SK-N-SH (cell line): ENCODE measurements around the gene CDC42BPG. TPM values are rescaled to one million over a fixed set of nuclear protein-coding genes. Genes with fewer than 3 reads are reported as not detected.

Experiments used
- CTCF ChIA-PET: fragments of 300-600, 350-600 bp; formaldehyde crosslinking; extraction: SDS; loops from one replicate; lab custom pipeline; 2021; lab: Yijun Ruan, JAX
- POLR2A ChIA-PET: fragments of 350-600 bp; sonication (Branson Sonifier 250); formaldehyde crosslinking; extraction: SDS; loops from one replicate; lab custom pipeline; 2020; ENCODE audit warnings: antibody characterized with exemption, inconsistent platforms; lab: Yijun Ruan, JAX
- DNase-seq: peaks from one replicate; pipeline ENCODE4 v3.0.0; 2012
- H2AFZ ChIP-seq: fragments of 200-600 bp; sonication (generic); 2 replicates; pipeline ENCODE4 v1.8.1; 2016; ENCODE audit warnings: antibody characterized with exemption, mild to moderate bottlenecking, low read depth
- H3F3A ChIP-seq: fragments of 200-600 bp; sonication (generic); replicated peaks from 2 replicates; pipeline ENCODE3; 2016; ENCODE audit warnings: antibody characterized with exemption, mild to moderate bottlenecking; ENCODE audit not compliant: insufficient read depth
- H3K27ac ChIP-seq, 2 experiments: fragments of 200-500 bp in 1 of 2; fragments of 200-600 bp in 1 of 2; sonication (Bioruptor generic) in 1 of 2; sonication (generic), shearing (Covaris generic) in 1 of 2; 2 replicates each; pipeline versions ENCODE4 v1.5.1 to v1.6.1; 2014 to 2016; ENCODE audit warnings: low read depth in 2 of 2, inconsistent platforms in 1 of 2, low read length in 1 of 2, mild to moderate bottlenecking in 1 of 2, mixed read lengths in 1 of 2
- H3K27me3 ChIP-seq: fragments of 200-600 bp; sonication (generic), shearing (Covaris generic); 2 replicates; pipeline ENCODE4 v1.6.1; 2016; ENCODE audit warnings: mixed run types; ENCODE audit not compliant: insufficient read depth
- H3K36me3 ChIP-seq, 2 experiments: fragments of 200-500 bp in 1 of 2; fragments of 200-600 bp in 1 of 2; sonication (Bioruptor generic) in 1 of 2; sonication (generic) in 1 of 2; replicated peaks in 1 of 2; 2 replicates each; pipeline versions ENCODE3 to v1.5.1; 2014 to 2016; ENCODE audit warnings: low read length in 1 of 2, mild to moderate bottlenecking in 1 of 2; ENCODE audit not compliant: insufficient read depth in 2 of 2, control insufficient read depth in 1 of 2
- H3K4me1 ChIP-seq, 2 experiments: fragments of 200-500 bp in 1 of 2; fragments of 200-600 bp in 1 of 2; sonication (Bioruptor generic) in 1 of 2; sonication (generic), shearing (Covaris generic) in 1 of 2; 2 replicates each; pipeline versions ENCODE4 v1.5.1 to v1.6.1; 2014 to 2016; ENCODE audit warnings: low read depth in 1 of 2, low read length in 1 of 2, mixed run types in 1 of 2; ENCODE audit not compliant: insufficient read depth in 2 of 2, control insufficient read depth in 1 of 2
- H3K4me2 ChIP-seq: fragments of 200-600 bp; sonication (generic), shearing (Covaris generic); 2 replicates; pipeline ENCODE4 v1.6.1; 2017; ENCODE audit warnings: mixed run types
- H3K4me3 ChIP-seq, 2 experiments: fragments of 200-500 bp in 1 of 2; fragments of 200-600 bp in 1 of 2; sonication (Bioruptor generic) in 1 of 2; sonication (generic), shearing (Covaris generic) in 1 of 2; 2 replicates each; pipeline versions ENCODE4 v1.5.1 to v1.8.1; 2014 to 2016; ENCODE audit warnings: low read depth in 2 of 2, inconsistent platforms in 1 of 2, low read length in 1 of 2, mild to moderate bottlenecking in 1 of 2, mixed read lengths in 1 of 2, moderate library complexity in 1 of 2
- H3K79me2 ChIP-seq: fragments of 200-600 bp; sonication (generic); 2 replicates; pipeline ENCODE4 v1.8.1; 2017; ENCODE audit warnings: mild to moderate bottlenecking; ENCODE audit not compliant: insufficient read depth
- H3K9ac ChIP-seq: fragments of 200-600 bp; sonication (generic); 2 replicates; pipeline ENCODE4 v1.6.1; 2017; ENCODE audit warnings: mixed run types
- H3K9me2 ChIP-seq: fragments of 200-600 bp; sonication (generic); 2 replicates; pipeline ENCODE4 v1.6.1; 2017; ENCODE audit warnings: mixed run types
- H3K9me3 ChIP-seq: fragments of 200-600 bp; sonication (generic); 2 replicates; pipeline ENCODE4 v1.6.1; 2017; ENCODE audit warnings: mixed run types, mild to moderate bottlenecking, moderate library complexity
- H4K20me1 ChIP-seq: fragments of 200-600 bp; sonication (generic); 2 replicates; pipeline ENCODE4 v1.6.1; 2017; ENCODE audit warnings: mild to moderate bottlenecking, mixed run types; ENCODE audit not compliant: insufficient read depth
- CHD2 ChIP-seq: fragments of 150-350 bp; IDR thresholded peaks from 2 replicates; pipeline ENCODE4 v1.6.1; 2018; ENCODE audit warnings: low read length; ENCODE audit not compliant: partially characterized antibody
- FOSL2 ChIP-seq: IDR thresholded peaks from 2 replicates; pipeline ENCODE4 v1.4.0; 2012; ENCODE audit warnings: low read depth, mild to moderate bottlenecking, moderate library complexity, borderline replicate concordance
- MEF2A ChIP-seq: IDR thresholded peaks from 2 replicates; pipeline ENCODE4 v1.4.0; 2012; ENCODE audit warnings: low read depth, borderline replicate concordance
- NRF1 ChIP-seq: IDR thresholded peaks from 2 replicates; pipeline ENCODE4 v1.6.1; 2012; ENCODE audit warnings: low read depth, mild to moderate bottlenecking, low read length
- POLR2AphosphoS5 ChIP-seq: IDR thresholded peaks from 2 replicates; pipeline ENCODE4 v1.6.1; 2012; ENCODE audit warnings: low read depth, low read length
- RCOR1 ChIP-seq: fragments of 150-350 bp; IDR thresholded peaks from 2 replicates; pipeline ENCODE4 v1.6.1; 2017; ENCODE audit warnings: antibody characterized with exemption, low read length
- RFX5 ChIP-seq: IDR thresholded peaks from 2 replicates; pipeline ENCODE4 v1.6.1; 2012; ENCODE audit warnings: mild to moderate bottlenecking, improper control_type of control experiment, low read length
- SIN3A ChIP-seq: IDR thresholded peaks from 2 replicates; pipeline ENCODE4 v1.6.1; 2012; ENCODE audit warnings: low read depth, mild to moderate bottlenecking, low read length, moderate library complexity, borderline replicate concordance
- TAF1 ChIP-seq: IDR thresholded peaks from 2 replicates; pipeline ENCODE4 v1.6.1; 2012; ENCODE audit warnings: low read depth, mild to moderate bottlenecking, low read length, moderate library complexity, borderline replicate concordance
- TEAD4 ChIP-seq: IDR thresholded peaks from 2 replicates; pipeline ENCODE4 v1.4.0; 2012; ENCODE audit warnings: mild to moderate bottlenecking, borderline replicate concordance; ENCODE audit not compliant: insufficient read depth
- WGBS: methylation state at CpG from one replicate; pipeline ENCODE4 v1.1.6; 2017; ENCODE audit warnings: low lambda C conversion rate; 5-methylcytosine and 5-hydroxymethylcytosine counted together
- polyA plus RNA-seq, 3 experiments: library from polyadenylated mRNA; depleted of rRNA; stranded (reverse); fragments of >200 nt; gene quantifications; 2 replicates each; pipeline ENCODE4 v1.2.3, GENCODE V29; 2012
- TF ChIP-seq, protein P1 (sequence below): IDR thresholded peaks from 2 replicates; pipeline ENCODE4 v1.4.0; 2012; ENCODE audit warnings: low read depth, borderline replicate concordance
- TF ChIP-seq, protein P2 (sequence below): fragments of 150-350 bp; IDR thresholded peaks from 2 replicates; pipeline ENCODE4 v1.6.1; 2017; ENCODE audit warnings: antibody characterized with exemption, low read length, low read depth, borderline replicate concordance
- TF ChIP-seq, protein P3 (sequence below): IDR thresholded peaks from 2 replicates; pipeline ENCODE4 v1.4.0; 2012; ENCODE audit warnings: low read depth, borderline replicate concordance
- TF ChIP-seq, protein P4 (sequence below): fragments of 200-600 bp; sonication (generic); IDR thresholded peaks from 2 replicates; pipeline ENCODE4 v1.6.1; 2017; ENCODE audit warnings: antibody characterized with exemption, mild to moderate bottlenecking, moderate library complexity

The CDC42BPG gene
- polyA plus RNA-seq, 1 of the 3 experiments (the other 2 are of a cell fraction), result 0.33 TPM

DNA sequence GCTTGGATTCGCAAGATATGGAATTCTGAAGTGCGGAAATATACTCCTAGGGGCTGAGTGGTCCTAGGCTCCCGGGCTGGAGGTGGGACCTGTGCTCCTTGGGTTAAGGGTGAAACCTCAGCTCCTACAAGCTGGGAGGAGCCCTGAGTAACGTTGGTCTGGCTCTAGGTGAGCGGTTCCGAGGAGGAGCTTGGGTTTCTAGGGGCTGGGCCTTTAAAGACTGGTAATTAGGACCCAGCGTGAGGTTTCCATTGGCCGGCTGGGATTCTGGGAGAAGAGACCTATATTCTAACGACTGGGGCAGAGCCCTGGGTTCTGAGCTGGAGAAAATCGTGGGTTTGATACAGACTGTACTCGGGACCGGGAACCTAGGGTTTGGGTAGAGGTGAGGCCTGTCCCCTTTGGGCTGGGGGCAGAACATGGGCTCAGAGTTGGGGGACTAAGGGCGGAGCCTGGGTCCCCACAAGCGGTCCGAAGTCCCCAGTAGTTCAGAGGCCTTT, 40.6 kb downstream of the CDC42BPG start:
- H3K4me2 ChIP-seq, result peak overlapping the region; percentile 87
- peak overlapping the region; percentile 69 to 78 for H3K4me3 ChIP-seq
- ChIA-PET POLR2A (interaction anchor here (0.7 kb wide), 1 partner anchor 25 kb away, joined by 3 read pairs; the partner anchor contains the start of gene SF1), CTCF (interaction anchor here (1.0 to 3.3 kb wide), 5 partner anchors 9 to 115 kb away, joined by 3 to 20 read pairs (median 4); partner anchors contain the start of genes CDC42BPG and RASGRP2)
- peaks cover 7 to 20% of the 10 kb centered on the region in 2 experiments; a peak in 3 of 4 replicates for H3K4me1 ChIP-seq
- H3K9me2 ChIP-seq, result no peaks in the 10 kb centered on the region
- peaks cover 2% of the 10 kb centered on the region; the same call in 1 of the 2 replicates for H3K79me2 ChIP-seq
- no peaks in the 10 kb centered on the region for H4K20me1 ChIP-seq
- H3K27ac ChIP-seq, result peak overlapping the region; percentile 89 to 90
- H3K9ac ChIP-seq, result peak overlapping the region; percentile 81
- DNase-seq, result no peak
- H3K9me3 ChIP-seq, result no peaks in the 10 kb centered on the region
- H3F3A ChIP-seq, result peaks cover 3% of the 10 kb centered on the region
- H3K27me3 ChIP-seq, result no peaks in the 10 kb centered on the region
- WGBS, result 52% methylated on average over 15 of the region's 15 CpGs
- peaks cover 0 to 39% of the 10 kb centered on the region in 2 experiments for H3K36me3 ChIP-seq
- TF ChIP-seq TAF1, result no peak
- no peak for TF ChIP-seq SIN3A
- TF ChIP-seq POLR2AphosphoS5, result no peak
- no peak for TF ChIP-seq TEAD4
- no peak for TF ChIP-seq FOSL2
- TF ChIP-seq, protein P1, sequence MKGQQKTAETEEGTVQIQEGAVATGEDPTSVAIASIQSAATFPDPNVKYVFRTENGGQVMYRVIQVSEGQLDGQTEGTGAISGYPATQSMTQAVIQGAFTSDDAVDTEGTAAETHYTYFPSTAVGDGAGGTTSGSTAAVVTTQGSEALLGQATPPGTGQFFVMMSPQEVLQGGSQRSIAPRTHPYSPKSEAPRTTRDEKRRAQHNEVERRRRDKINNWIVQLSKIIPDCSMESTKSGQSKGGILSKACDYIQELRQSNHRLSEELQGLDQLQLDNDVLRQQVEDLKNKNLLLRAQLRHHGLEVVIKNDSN, result no peak
- no peak for TF ChIP-seq RFX5
- TF ChIP-seq, protein P2, sequence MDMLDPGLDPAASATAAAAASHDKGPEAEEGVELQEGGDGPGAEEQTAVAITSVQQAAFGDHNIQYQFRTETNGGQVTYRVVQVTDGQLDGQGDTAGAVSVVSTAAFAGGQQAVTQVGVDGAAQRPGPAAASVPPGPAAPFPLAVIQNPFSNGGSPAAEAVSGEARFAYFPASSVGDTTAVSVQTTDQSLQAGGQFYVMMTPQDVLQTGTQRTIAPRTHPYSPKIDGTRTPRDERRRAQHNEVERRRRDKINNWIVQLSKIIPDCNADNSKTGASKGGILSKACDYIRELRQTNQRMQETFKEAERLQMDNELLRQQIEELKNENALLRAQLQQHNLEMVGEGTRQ, result no peak
- TF ChIP-seq, protein P3, sequence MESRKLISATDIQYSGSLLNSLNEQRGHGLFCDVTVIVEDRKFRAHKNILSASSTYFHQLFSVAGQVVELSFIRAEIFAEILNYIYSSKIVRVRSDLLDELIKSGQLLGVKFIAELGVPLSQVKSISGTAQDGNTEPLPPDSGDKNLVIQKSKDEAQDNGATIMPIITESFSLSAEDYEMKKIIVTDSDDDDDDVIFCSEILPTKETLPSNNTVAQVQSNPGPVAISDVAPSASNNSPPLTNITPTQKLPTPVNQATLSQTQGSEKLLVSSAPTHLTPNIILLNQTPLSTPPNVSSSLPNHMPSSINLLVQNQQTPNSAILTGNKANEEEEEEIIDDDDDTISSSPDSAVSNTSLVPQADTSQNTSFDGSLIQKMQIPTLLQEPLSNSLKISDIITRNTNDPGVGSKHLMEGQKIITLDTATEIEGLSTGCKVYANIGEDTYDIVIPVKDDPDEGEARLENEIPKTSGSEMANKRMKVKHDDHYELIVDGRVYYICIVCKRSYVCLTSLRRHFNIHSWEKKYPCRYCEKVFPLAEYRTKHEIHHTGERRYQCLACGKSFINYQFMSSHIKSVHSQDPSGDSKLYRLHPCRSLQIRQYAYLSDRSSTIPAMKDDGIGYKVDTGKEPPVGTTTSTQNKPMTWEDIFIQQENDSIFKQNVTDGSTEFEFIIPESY, result no peak
- TF ChIP-seq NRF1, result no peak
- TF ChIP-seq RCOR1, result no peak
- no peak for TF ChIP-seq MEF2A
- TF ChIP-seq, protein P4, sequence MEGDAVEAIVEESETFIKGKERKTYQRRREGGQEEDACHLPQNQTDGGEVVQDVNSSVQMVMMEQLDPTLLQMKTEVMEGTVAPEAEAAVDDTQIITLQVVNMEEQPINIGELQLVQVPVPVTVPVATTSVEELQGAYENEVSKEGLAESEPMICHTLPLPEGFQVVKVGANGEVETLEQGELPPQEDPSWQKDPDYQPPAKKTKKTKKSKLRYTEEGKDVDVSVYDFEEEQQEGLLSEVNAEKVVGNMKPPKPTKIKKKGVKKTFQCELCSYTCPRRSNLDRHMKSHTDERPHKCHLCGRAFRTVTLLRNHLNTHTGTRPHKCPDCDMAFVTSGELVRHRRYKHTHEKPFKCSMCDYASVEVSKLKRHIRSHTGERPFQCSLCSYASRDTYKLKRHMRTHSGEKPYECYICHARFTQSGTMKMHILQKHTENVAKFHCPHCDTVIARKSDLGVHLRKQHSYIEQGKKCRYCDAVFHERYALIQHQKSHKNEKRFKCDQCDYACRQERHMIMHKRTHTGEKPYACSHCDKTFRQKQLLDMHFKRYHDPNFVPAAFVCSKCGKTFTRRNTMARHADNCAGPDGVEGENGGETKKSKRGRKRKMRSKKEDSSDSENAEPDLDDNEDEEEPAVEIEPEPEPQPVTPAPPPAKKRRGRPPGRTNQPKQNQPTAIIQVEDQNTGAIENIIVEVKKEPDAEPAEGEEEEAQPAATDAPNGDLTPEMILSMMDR, result no peak
- TF ChIP-seq CHD2, result no peak
- peak overlapping the region; percentile 75 for H2AFZ ChIP-seq
